Ascending aorta (tissue), 2 donors: ENCODE data around the gene PCDHB16. TPM values are rescaled to one million over a fixed set of nuclear protein-coding genes. Genes with fewer than 3 reads are reported as not detected.
"Not testable (repeated sequence)": the region's sequence is repeated elsewhere in the genome, so short reads cannot be mapped to it uniquely, and the experiment has no call there.

ENCODE experiments used
- DNase-seq, 2 donors: peaks; one replicate each; pipeline ENCODE4 v3.0.0-alpha.2; 2019; ENCODE audit warnings: low spot score in 2 of 2
- H3K27ac ChIP-seq, 2 donors: fragments of 200-600 bp; sonication (generic); one replicate each; pipeline ENCODE4 v1.5.1; 2016 to 2017; ENCODE audit warnings: mild to moderate bottlenecking in 1 of 2
- H3K27me3 ChIP-seq: fragments of 200-600 bp; sonication (generic); one replicate; pipeline ENCODE4 v1.5.1; 2017
- H3K36me3 ChIP-seq, 2 donors: fragments of 200-600 bp; sonication (generic); one replicate each; pipeline ENCODE4 v1.5.1; 2016
- H3K4me1 ChIP-seq, 2 donors: fragments of 200-600 bp; sonication (generic); one replicate each; pipeline ENCODE4 v1.5.1; 2016 to 2017; ENCODE audit warnings: mild to moderate bottlenecking in 1 of 2
- H3K4me3 ChIP-seq, 2 donors: fragments of 200-600 bp; sonication (generic); one replicate each; pipeline ENCODE4 v1.5.1; 2016 to 2017; ENCODE audit warnings: mild to moderate bottlenecking in 1 of 2
- H3K9me3 ChIP-seq, 2 donors: fragments of 200-600 bp; sonication (generic); one replicate each; pipeline ENCODE4 v1.5.1; 2016
- CTCF ChIP-seq, 3 experiments: fragments of 200-600 bp in 2 of 3; fragments of 450-650 bp in 1 of 3; sonication (generic) in 2 of 3; IDR thresholded peaks; one replicate each; pipeline ENCODE4 v1.5.1; 2016 to 2019; ENCODE audit warnings: antibody characterized with exemption in 3 of 3, mild to moderate bottlenecking in 1 of 3, moderate library complexity in 1 of 3
- intact Hi-C: fragments of 100-400 bp; cut with DNase I; formaldehyde crosslinking; loops from one replicate; pipeline ENCODE4 v1.15.1; 2023
- total RNA-seq: library from RNA; depleted of rRNA; stranded (reverse); fragments of >200 nt; gene quantifications from one replicate; pipeline ENCODE4 v1.1.0, GENCODE V29; 2016

The PCDHB16 gene
- total RNA-seq, 1 donor from 2014 or later = 18.3 TPM

GRCh38 chr5:141199359-141200235 lies 17.4 kb downstream of the PCDHB16 start, which contains the start of gene PCDHB11:
TSS of gene PCDHB11 (plus strand) at chr5:141199627. CDS start at chr5:141199775, 148 bp downstream.
- intact Hi-C loops = no loop called here
- no peaks in the 10 kb centered on the region for H3K27me3 ChIP-seq
- H3K4me1 ChIP-seq = no peaks in the 10 kb centered on the region
- peak within 1 kb of the TSS in 1 of 2 donors; percentile 38 for H3K4me3 ChIP-seq
- no peaks in the 10 kb centered on the region for H3K36me3 ChIP-seq
- peaks cover 58 to 95% of the 10 kb centered on the region in 2 donors for H3K9me3 ChIP-seq
- DNase-seq = no peak
- H3K27ac ChIP-seq = no peak within 1 kb of the TSS
- TF ChIP-seq CTCF (IDR thresholded peaks at IDR 0.05) = no peak

- H3K9me3 ChIP-seq = peaks cover 62 to 95% of the 10 kb centered on the region in 2 donors
- H3K27ac ChIP-seq, H3K4me3 ChIP-seq, H3K27me3 ChIP-seq, intact Hi-C loops, DNase-seq, H3K4me1 ChIP-seq, H3K36me3 ChIP-seq: not testable (repeated sequence)
These were observed 18.9 kb downstream of the PCDHB16 start for GRCh38 chr5:141201126-141201525.

- H3K27me3 ChIP-seq, H3K4me1 ChIP-seq, H3K4me3 ChIP-seq, intact Hi-C loops, H3K27ac ChIP-seq, DNase-seq: not testable (repeated sequence)
- Histone ChIP-seq H3K36me3 (peaks cover 0 to 12% of the 10 kb centered on the region in 2 donors), H3K9me3 (peaks cover 61 to 95% of the 10 kb centered on the region in 2 donors)
These were observed 19.5 kb downstream of the PCDHB16 start for GRCh38 chr5:141201646-141202045.

GRCh38 chr5:141208478-141208877 lies 26.3 kb downstream of the PCDHB16 start, which contains the start of gene PCDHB12:
TSS of gene PCDHB12 (plus strand) at chr5:141208719. CDS start at chr5:141208908, 189 bp downstream.
- intact Hi-C loops = no loop called here
- DNase-seq = no peak
- Histone ChIP-seq H3K4me3 (peak within 1 kb of the TSS in 1 of 2 donors; percentile 8), H3K36me3 (peaks cover 0 to 21% of the 10 kb centered on the region in 2 donors), H3K27ac (no peak within 1 kb of the TSS), H3K27me3 (no peaks in the 10 kb centered on the region), H3K9me3 (peaks cover 55 to 89% of the 10 kb centered on the region in 2 donors), H3K4me1 (no peaks in the 10 kb centered on the region)
- TF ChIP-seq CTCF (IDR thresholded peaks at IDR 0.05) = peak in 1 of 3 experiments; percentile 23

GRCh38 chr5:141210281-141210680 lies 28.1 kb downstream of the PCDHB16 start:
- not testable (repeated sequence) for H3K4me3 ChIP-seq

GRCh38 chr5:141210849-141211248 lies 28.7 kb downstream of the PCDHB16 start:
- H3K27ac ChIP-seq, DNase-seq, H3K4me1 ChIP-seq, intact Hi-C loops, H3K4me3 ChIP-seq, H3K27me3 ChIP-seq: not testable (repeated sequence)
- peaks cover 49 to 83% of the 10 kb centered on the region in 2 donors for H3K9me3 ChIP-seq
- peaks cover 0 to 14% of the 10 kb centered on the region in 2 donors for H3K36me3 ChIP-seq

More at GRCh38 chr5:141210281-141210680, 28.1 kb downstream of the PCDHB16 start:
- DNase-seq, intact Hi-C loops, H3K4me1 ChIP-seq, H3K27ac ChIP-seq, H3K27me3 ChIP-seq: not testable (repeated sequence)
- peaks cover 0 to 20% of the 10 kb centered on the region in 2 donors for H3K36me3 ChIP-seq
- H3K9me3 ChIP-seq = peaks cover 54 to 85% of the 10 kb centered on the region in 2 donors

- intact Hi-C loops, H3K4me3 ChIP-seq, H3K4me1 ChIP-seq, DNase-seq, H3K27me3 ChIP-seq, H3K27ac ChIP-seq, H3K36me3 ChIP-seq: not testable (repeated sequence)
- peak in 1 of 3 experiments; percentile 20 for TF ChIP-seq CTCF (IDR thresholded peaks at IDR 0.05)
- H3K9me3 ChIP-seq = peaks cover 58 to 84% of the 10 kb centered on the region in 2 donors
These were observed 31.6 kb downstream of the PCDHB16 start, which contains the start of gene PCDHB13 for GRCh38 chr5:141213656-141214339. TSS of gene PCDHB13 (plus strand) at chr5:141213919. CDS start at chr5:141214124, 205 bp downstream.

- intact Hi-C loops, DNase-seq, H3K36me3 ChIP-seq, H3K27me3 ChIP-seq, H3K4me1 ChIP-seq, H3K4me3 ChIP-seq, H3K27ac ChIP-seq: not testable (repeated sequence)
- peaks cover 58 to 84% of the 10 kb centered on the region in 2 donors for H3K9me3 ChIP-seq
These were observed 32.4 kb downstream of the PCDHB16 start for GRCh38 chr5:141214583-141214982.

GRCh38 chr5:141215504-141215903 lies 33.3 kb downstream of the PCDHB16 start:
- H3K4me1 ChIP-seq, H3K27ac ChIP-seq, H3K36me3 ChIP-seq, H3K27me3 ChIP-seq, DNase-seq, H3K4me3 ChIP-seq, intact Hi-C loops: not testable (repeated sequence)
- peaks cover 57 to 84% of the 10 kb centered on the region in 2 donors for H3K9me3 ChIP-seq

GRCh38 chr5:141216035-141216434 lies 33.8 kb downstream of the PCDHB16 start:
- H3K36me3 ChIP-seq, H3K27me3 ChIP-seq, DNase-seq, H3K4me1 ChIP-seq, H3K27ac ChIP-seq, H3K4me3 ChIP-seq, intact Hi-C loops: not testable (repeated sequence)
- H3K9me3 ChIP-seq = peaks cover 56 to 84% of the 10 kb centered on the region in 2 donors
